ENCODE results near the gene EMSY.
"Not testable (repeated sequence)": the region's sequence is repeated elsewhere in the genome, so short reads cannot be mapped to it uniquely, and the experiment has no call there.

The EMSY gene

GRCh38 chr11:76592961-76593360 is 148.1 kb downstream of the EMSY start:
- DNase-seq (ENCODE audit: low read depth, low spot score), result no peak

DNA sequence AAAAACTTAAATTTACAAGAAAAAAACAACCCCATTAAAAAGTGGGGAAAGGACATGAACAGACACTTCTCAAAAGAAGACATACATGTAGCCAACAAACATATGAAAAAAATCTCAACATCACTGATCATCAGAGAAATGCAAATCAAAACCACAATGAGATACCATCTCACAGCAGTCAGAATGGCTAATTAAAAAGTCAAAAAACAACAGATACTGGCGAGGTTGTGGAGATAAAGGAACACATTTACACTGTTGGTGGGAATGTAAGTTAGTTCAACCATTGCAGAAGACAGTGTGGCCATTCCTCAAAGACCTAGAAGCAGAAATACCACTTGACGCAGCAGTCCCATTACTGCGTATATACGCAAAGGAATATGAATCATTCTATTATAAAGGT is 150.3 kb downstream of the EMSY start:
- not testable (repeated sequence) for DNase-seq (ENCODE audit: low read depth, low spot score)

DNA sequence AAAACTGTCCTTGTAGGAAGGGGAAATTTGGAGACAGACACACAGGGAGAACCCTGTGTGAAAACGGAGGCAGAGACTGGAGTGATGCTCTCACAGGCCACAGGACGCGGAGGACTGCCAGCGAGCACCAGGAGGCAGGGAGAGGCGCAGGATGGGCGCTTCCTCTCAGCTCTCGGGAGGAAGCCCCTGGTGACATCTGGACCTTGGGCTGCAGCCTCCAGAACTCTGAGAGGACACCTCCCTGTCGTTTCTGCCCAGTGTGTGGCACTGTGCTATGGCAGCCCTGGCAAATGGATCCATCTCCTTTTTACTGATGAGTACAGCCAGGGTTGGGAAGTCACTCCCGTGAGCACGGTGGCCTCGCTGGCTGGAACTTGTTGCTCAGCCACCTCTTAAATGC is 151.8 kb downstream of the EMSY start:
- DNase-seq (ENCODE audit: low read depth, low spot score), result no peak

- no peak for DNase-seq (ENCODE audit: low read depth, low spot score)
Measured at GRCh38 chr11:76597533-76598425, 153.0 kb downstream of the EMSY start.

GRCh38 chr11:76598426-76598839 is 153.6 kb downstream of the EMSY start:
- DNase-seq (ENCODE audit: low read depth, low spot score), result no peak

GRCh38 chr11:76599041-76600013 is 154.5 kb downstream of the EMSY start:
- no peak for DNase-seq (ENCODE audit: low read depth, low spot score)

- no peak for DNase-seq (ENCODE audit: low read depth, low spot score)
Measured at GRCh38 chr11:76600124-76600655, 155.4 kb downstream of the EMSY start.

DNA sequence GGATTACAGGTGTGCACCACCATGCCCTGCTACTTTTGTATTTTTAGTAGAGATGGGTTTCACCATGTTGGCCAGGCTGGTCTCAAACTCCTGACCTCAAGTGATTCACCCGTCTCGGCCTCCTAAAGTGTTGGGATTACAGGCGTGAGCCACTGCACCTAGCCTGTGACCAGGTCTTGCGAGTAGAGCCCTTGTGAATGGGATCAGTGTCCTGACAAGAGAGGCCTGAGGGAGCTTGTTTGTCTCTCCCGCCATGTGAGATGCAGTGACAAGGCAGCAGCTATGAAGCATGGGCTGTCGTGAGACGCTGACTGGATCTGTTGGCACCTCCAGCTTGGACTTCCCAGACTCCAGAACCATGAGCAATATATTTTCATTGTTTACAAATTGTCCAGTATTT is 156.5 kb downstream of the EMSY start:
- DNase-seq (ENCODE audit: low read depth, low spot score), result no peak

GRCh38 chr11:76601724-76602123 is 156.9 kb downstream of the EMSY start:
- DNase-seq (ENCODE audit: low read depth, low spot score), result no peak

DNA sequence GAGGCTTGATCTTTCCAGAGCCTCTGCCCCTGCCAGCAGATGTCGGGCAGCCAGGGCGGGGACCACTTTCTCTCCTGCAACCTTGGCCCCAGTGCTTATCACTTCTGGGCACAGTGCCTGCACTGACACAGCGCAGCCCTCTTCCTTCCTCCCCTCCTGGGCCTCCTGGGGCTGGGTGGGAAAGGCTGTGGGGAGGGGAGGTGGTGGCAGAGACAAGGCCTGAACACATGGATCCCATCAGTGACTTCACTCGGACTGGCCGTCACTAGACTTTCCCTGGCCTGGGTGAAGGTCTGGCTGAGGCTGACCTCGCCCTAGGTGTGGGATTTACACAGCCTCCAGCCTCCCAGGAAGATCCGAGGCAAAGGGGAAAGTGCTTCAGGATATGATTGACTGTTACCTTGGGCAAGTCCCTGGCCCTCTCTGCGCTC is 157.6 kb downstream of the EMSY start:
- no peak for DNase-seq (ENCODE audit: low read depth, low spot score)
